Measurements from ENCODE around the gene TMEM98. TPM values are rescaled to one million over a fixed set of nuclear protein-coding genes. Genes with fewer than 3 reads are reported as not detected.
"Not testable (repeated sequence)": the region's sequence is repeated elsewhere in the genome, so short reads cannot be mapped to it uniquely, and the experiment has no call there.

Gene TMEM98
- total RNA-seq, 2 experiments from 2014 or later: 0.17 to 0.58 TPM

- ChIA-PET CTCF (no interaction called here), POLR2A (no interaction called here)
These were observed 48.7 kb downstream of the TMEM98 start for GRCh38 chr17:32976605-32977004.

DNA sequence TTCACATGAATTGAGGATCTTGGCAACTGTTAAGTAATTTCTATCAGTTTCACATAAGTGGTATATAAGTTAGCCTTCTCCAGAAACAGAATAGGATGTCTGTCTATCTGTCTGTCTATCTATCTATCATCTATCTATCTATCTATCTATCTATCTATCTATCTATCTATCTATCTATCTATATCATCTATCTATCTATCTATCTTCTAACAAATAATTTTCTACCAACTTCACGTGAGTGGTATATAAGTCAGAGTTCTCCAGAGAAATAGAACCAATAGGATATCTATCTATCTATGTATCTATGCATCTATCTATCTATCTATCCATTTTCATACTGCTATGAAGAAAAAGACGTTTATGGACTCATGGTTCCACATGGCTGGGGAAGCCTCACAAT is 52.3 kb downstream of the TMEM98 start:
- DNase-seq: no peak
- no peak overlapping the region for H3K4me3 Mint-ChIP-seq
- ChIA-PET CTCF (no interaction called here), POLR2A (no interaction called here)
- no peak overlapping the region for H3K27ac Mint-ChIP-seq
- no peaks in the 10 kb centered on the region for H3K36me3 Mint-ChIP-seq (ENCODE audit: low read depth)
- H3K27me3 Mint-ChIP-seq: peaks cover 6% of the 10 kb centered on the region
- H3K4me1 Mint-ChIP-seq: no peaks in the 10 kb centered on the region
- peaks cover 8% of the 10 kb centered on the region for H3K9me3 Mint-ChIP-seq

More at GRCh38 chr17:32976605-32977004, 48.7 kb downstream of the TMEM98 start:
- peaks cover 3% of the 10 kb centered on the region for H3K4me1 Mint-ChIP-seq
- DNase-seq: no peak
- no peak overlapping the region for H3K4me3 Mint-ChIP-seq
- H3K27me3 Mint-ChIP-seq: peaks cover 3% of the 10 kb centered on the region
- H3K27ac Mint-ChIP-seq: no peak overlapping the region
- no peaks in the 10 kb centered on the region for H3K36me3 Mint-ChIP-seq (ENCODE audit: low read depth)
- peaks cover 2% of the 10 kb centered on the region for H3K9me3 Mint-ChIP-seq

DNA sequence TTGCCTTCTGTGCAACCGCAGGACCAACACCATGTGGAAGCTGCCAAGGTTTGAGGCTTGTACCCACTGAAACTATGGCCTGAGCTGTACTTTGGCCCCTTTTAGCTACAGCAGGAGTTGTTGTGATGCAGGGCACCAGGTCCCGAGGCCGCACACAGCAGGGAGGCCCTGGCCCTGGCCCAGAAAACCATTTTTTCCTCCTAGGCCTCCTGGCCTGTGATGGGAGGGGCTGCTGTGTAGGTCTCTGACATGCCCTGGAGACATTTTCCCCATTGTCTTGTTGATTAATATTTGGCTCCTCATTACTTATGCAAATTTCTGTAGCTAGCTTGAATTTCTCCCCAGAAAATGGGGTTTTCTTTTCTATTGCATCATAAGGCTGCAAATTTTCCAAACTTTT is 53.7 kb downstream of the TMEM98 start:
- POLR2A ChIA-PET; H3K4me1 Mint-ChIP-seq; H3K27me3 Mint-ChIP-seq; H3K36me3 Mint-ChIP-seq (ENCODE audit: low read depth); H3K4me3 Mint-ChIP-seq; H3K9me3 Mint-ChIP-seq; H3K27ac Mint-ChIP-seq; CTCF ChIA-PET; DNase-seq: not testable (repeated sequence)

DNA sequence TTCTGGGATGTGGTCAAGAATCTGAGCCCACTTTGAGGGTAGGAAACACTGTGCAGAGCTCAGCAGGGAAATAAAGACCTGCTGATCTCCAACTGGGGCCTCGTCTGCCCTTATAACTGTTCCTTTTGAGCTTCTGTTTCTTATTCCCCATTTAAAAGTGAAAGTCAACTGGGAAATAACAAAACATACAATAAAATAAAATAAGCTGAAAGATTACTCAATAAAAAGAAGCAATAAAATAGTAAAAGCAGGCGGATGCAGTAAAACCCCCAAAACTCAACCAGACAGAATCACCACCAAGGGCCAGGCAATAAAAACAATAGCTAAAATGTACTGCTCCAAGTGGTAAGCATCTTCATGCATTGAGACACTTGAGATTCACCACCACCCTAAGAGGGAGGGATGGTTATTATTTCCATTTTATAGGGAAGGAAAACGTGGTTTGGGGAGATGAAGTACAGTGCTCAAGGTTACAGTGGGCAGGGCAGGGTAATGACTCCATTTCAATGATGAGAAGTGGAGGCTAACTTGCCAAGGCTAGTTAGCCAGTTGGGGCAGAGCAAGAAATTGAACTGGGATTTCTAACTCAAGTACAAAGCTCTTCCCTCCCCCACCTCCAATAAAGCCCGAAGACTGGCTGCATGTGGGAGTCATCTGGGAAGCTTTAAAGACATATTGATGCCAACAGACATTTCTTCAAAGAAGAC is 57.2 kb downstream of the TMEM98 start:
- Mint-ChIP-seq H3K27me3 (peaks cover 8% of the 10 kb centered on the region), H3K9me3 (peaks cover 18% of the 10 kb centered on the region), H3K27ac (no peak overlapping the region), H3K4me3 (no peak overlapping the region), H3K36me3 (ENCODE audit: low read depth) (no peaks in the 10 kb centered on the region), H3K4me1 (no peaks in the 10 kb centered on the region)
- CTCF ChIA-PET: no interaction called here
- POLR2A ChIA-PET: no interaction called here
- no peak for DNase-seq

DNA sequence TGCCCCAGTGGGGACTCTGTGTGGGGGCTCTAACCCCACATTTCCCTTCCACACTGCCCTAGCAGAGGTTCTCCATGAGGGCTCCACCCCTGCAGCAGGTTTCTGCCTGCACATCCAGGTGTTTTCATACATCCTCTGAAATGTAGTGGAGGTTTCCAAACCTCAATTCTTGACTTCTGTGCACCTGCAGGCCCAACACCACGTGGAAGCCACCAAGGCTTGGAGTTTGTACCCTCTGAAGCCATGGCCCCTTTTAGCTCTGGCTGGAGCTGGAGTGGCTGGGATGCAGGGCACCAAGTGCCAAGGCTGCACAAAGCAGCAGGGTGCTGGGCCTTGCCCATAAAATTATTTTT is 59.5 kb downstream of the TMEM98 start:
- H3K27ac Mint-ChIP-seq; H3K9me3 Mint-ChIP-seq; H3K4me1 Mint-ChIP-seq; POLR2A ChIA-PET; H3K27me3 Mint-ChIP-seq; DNase-seq; H3K36me3 Mint-ChIP-seq (ENCODE audit: low read depth); H3K4me3 Mint-ChIP-seq: not testable (repeated sequence)
- CTCF ChIA-PET: interaction anchor here (1.0 kb wide), 1 partner anchor 51 kb away, joined by 3 read pairs; no protein-coding TSS in a partner anchor

GRCh38 chr17:32987868-32988267 is 59.9 kb downstream of the TMEM98 start:
- H3K4me1 Mint-ChIP-seq; H3K27me3 Mint-ChIP-seq; H3K9me3 Mint-ChIP-seq; H3K27ac Mint-ChIP-seq; H3K36me3 Mint-ChIP-seq (ENCODE audit: low read depth); DNase-seq; POLR2A ChIA-PET; H3K4me3 Mint-ChIP-seq: not testable (repeated sequence)
- CTCF ChIA-PET: interaction anchor here (1.0 kb wide), 1 partner anchor 51 kb away, joined by 3 read pairs; no protein-coding TSS in a partner anchor

- Mint-ChIP-seq H3K27me3 (peaks cover 8% of the 10 kb centered on the region), H3K4me1 (no peaks in the 10 kb centered on the region), H3K36me3 (ENCODE audit: low read depth) (no peaks in the 10 kb centered on the region), H3K27ac (no peak overlapping the region), H3K9me3 (peaks cover 10% of the 10 kb centered on the region), H3K4me3 (no peak overlapping the region)
- CTCF ChIA-PET: interaction anchor here (1.0 kb wide), 1 partner anchor 52 kb away, joined by 3 read pairs; no protein-coding TSS in a partner anchor
- POLR2A ChIA-PET: no interaction called here
- DNase-seq: no peak
These were observed 60.6 kb downstream of the TMEM98 start for GRCh38 chr17:32988481-32989101.

- H3K36me3 Mint-ChIP-seq (ENCODE audit: low read depth): no peaks in the 10 kb centered on the region
- POLR2A ChIA-PET: no interaction called here
- no peaks in the 10 kb centered on the region for H3K4me1 Mint-ChIP-seq
- H3K9me3 Mint-ChIP-seq: peaks cover 10% of the 10 kb centered on the region
- no peak overlapping the region for H3K27ac Mint-ChIP-seq
- peaks cover 5% of the 10 kb centered on the region for H3K27me3 Mint-ChIP-seq
- CTCF ChIA-PET: interaction anchor here (0.6 to 0.7 kb wide), 2 partner anchors 106 to 1338 kb away, joined by 3 read pairs; no protein-coding TSS in a partner anchor
- no peak overlapping the region for H3K4me3 Mint-ChIP-seq
- DNase-seq: no peak
These were observed 64.5 kb downstream of the TMEM98 start for GRCh38 chr17:32992321-32993033.

DNA sequence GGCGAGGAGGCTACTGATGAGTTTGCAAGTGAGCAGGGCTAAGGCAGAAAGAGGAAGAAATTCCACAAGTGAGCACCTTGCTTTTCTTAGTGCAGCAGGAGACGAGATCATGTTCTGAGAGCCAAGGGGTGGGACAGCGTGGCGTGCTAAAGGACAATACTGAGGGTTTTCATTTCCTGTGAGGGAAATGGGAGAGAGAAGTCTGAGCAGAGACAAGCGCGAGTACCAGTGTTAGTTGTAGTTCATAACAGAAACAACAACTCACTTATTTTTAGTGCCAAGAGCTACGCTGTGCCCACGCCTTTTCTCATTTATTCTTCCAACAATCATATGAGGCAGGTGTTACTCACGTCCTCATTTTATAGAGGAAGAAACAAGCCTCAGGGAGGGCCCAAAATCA is 66.0 kb downstream of the TMEM98 start:
- no peak overlapping the region for H3K4me3 Mint-ChIP-seq
- peaks cover 4% of the 10 kb centered on the region for H3K4me1 Mint-ChIP-seq
- H3K27ac Mint-ChIP-seq: no peak overlapping the region
- ChIA-PET POLR2A (no interaction called here), CTCF (interaction anchor here (1.0 kb wide), 1 partner anchor 117 kb away, joined by 3 read pairs; the partner anchor contains the start of gene MYO1D)
- no peaks in the 10 kb centered on the region for H3K36me3 Mint-ChIP-seq (ENCODE audit: low read depth)
- peaks cover 1% of the 10 kb centered on the region for H3K9me3 Mint-ChIP-seq
- DNase-seq: no peak
- peaks cover 11% of the 10 kb centered on the region for H3K27me3 Mint-ChIP-seq

Other genes with a start within 250 kb of the TMEM98 start
- 1 to 10 TPM; 2.0 to 2.2 TPM for gene MYO1D, start 51.0 kb upstream of the TMEM98 start, total RNA-seq
- not detected for gene SPACA3, start 63.7 kb downstream of the TMEM98 start, total RNA-seq

All from activated CD4-positive, alpha-beta T cell treated with anti-CD3 and anti-CD28 coated beads, Interleukin-2, amount 10 ng/mL, durations not matched to agents 7 days and 5 days (primary cell).